ENCODE results near the gene PRR13. TPM values are rescaled to one million over a fixed set of nuclear protein-coding genes. Genes with fewer than 3 reads are reported as not detected.

PRR13 gene
- total and polyA plus RNA-seq, 2 of the 8 experiments (the other 6 are each of a cell fraction or from before 2014, with no cell fraction given) = 82.9 to 185 TPM

DNA sequence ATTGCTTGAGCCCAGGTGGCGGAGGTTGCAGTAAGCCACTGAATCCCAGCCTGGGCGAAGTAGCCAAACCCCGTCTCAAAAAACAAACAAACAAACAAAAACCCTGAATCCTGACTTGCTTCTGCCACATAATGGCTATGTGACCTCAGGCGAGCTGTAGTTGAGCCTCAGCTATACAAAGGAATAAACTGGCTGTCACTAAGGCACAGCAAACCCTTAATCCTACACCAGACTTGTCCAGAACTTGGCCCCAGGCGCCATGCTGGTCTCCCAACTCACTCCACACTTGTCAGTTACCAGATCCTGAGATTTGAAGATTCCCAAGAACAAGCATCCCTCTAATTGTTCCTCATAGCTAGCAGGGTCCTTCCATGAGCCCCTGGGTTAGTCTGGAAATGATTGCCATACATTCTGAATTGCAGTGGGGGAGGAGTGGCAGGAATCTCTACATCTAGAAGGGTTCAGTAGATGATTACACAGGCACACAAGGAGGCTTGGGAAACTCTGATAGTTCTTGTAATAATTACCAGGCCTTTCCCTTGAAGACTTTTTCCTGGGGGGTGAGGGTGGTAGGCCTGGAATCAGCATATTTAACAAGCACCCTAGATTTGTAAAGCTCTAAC, 47.8 kb downstream of the PRR13 start:
- ChIA-PET POLR2A (ENCODE audit: partially characterized antibody) (interaction anchor here (0.9 to 67.0 kb wide), 5 partner anchors 5 to 180 kb away, joined by 3 to 3397 read pairs (median 4); partner anchors contain the start of genes MAP3K12, NPFF, PCBP2 and PRR13), CTCF (ENCODE audit: partially characterized antibody) (interaction anchor here (0.6 to 6.7 kb wide), 8 partner anchors 13 to 76 kb away, joined by 3 to 51 read pairs (median 4); partner anchors contain the start of gene NPFF)
- 93% methylated on average over 5 of the region's 5 CpGs; no CpG with 5 or more reads in 1 of the 2 experiments for whole genome bisulfite sequencing, 2 experiments (ENCODE audit: extremely low coverage in 1 of 2, insufficient coverage in 1 of 2, insufficient read length in 1 of 2, insufficient replicate concordance in 2 of 2, low coverage in 1 of 2, low lambda C conversion rate in 2 of 2, missing lambda C conversion rate in 1 of 2)
- H2BK20ac ChIP-seq (ENCODE audit: low read length) = no peak overlapping the region
- H2AK5ac ChIP-seq (ENCODE audit: low read depth, low read length) = no peak overlapping the region
- H3K4ac ChIP-seq (replicated peaks; ENCODE audit: insufficient read length, low read depth, low read length) = no peak overlapping the region
- no peak overlapping the region for H4K5ac ChIP-seq (ENCODE audit: insufficient read length, low read depth, low read length)
- no peak overlapping the region for H4K8ac ChIP-seq (ENCODE audit: extremely low read depth, insufficient read depth, low read length)
- H3K36me3 ChIP-seq (ENCODE audit: control insufficient read depth in 2 of 4, insufficient read depth in 4 of 4, low read length in 3 of 4) = peaks cover 0 to 18% (median 6%) of the 10 kb centered on the region in 4 experiments; a peak in 5 of 8 replicates
- no peak overlapping the region for H4K91ac ChIP-seq (replicated peaks; ENCODE audit: insufficient read length, low read length)
- no peak overlapping the region for H2BK12ac ChIP-seq (ENCODE audit: low read depth, low read length)
- no peak overlapping the region for H2BK5ac ChIP-seq (ENCODE audit: low read depth, low read length)
- no peaks in the 10 kb centered on the region for H3K9me3 ChIP-seq (ENCODE audit: insufficient read depth in 2 of 2, low read depth in 1 of 2, low read length in 1 of 2)
- no peak overlapping the region for H3K14ac ChIP-seq (ENCODE audit: insufficient read length)
- H3K79me1 ChIP-seq (ENCODE audit: low read depth, low read length) = no peaks in the 10 kb centered on the region; the same call in 1 of the 2 replicates
- no peaks in the 10 kb centered on the region for H3K27me3 ChIP-seq (replicated peaks in 1 of 4; ENCODE audit: control insufficient read depth in 3 of 4, extremely low read depth in 1 of 4, insufficient read depth in 3 of 4, low read length in 3 of 4)
- H3K23me2 ChIP-seq (ENCODE audit: low read depth, low read length) = peaks cover 13% of the 10 kb centered on the region
- no peak overlapping the region for H3K23ac ChIP-seq (ENCODE audit: insufficient read length)
- no peak overlapping the region for H3K27ac ChIP-seq (ENCODE audit: low read depth, low read length)
- no peak overlapping the region for H2BK120ac ChIP-seq (replicated peaks; ENCODE audit: low read depth, low read length)
- no peak overlapping the region for H3K9ac ChIP-seq (replicated peaks in 1 of 4; ENCODE audit: extremely low read depth in 1 of 4, low read depth in 3 of 4, low read length in 3 of 4)
- H2AFZ ChIP-seq (ENCODE audit: low read length) = no peak overlapping the region
- no peaks in the 10 kb centered on the region for H3K79me2 ChIP-seq (ENCODE audit: control insufficient read depth in 1 of 2, insufficient read depth in 2 of 2, low read length in 2 of 2)
- peaks cover 5 to 23% of the 10 kb centered on the region in 2 experiments for H4K20me1 ChIP-seq (replicated peaks in 1 of 2; ENCODE audit: control insufficient read depth in 1 of 2, insufficient read depth in 2 of 2, low read length in 2 of 2)
- DNase-seq (ENCODE audit: low read depth in 1 of 2, low spot score in 2 of 2) = no peak
- H2BK15ac ChIP-seq (ENCODE audit: low read length) = no peak overlapping the region
- H3K18ac ChIP-seq (ENCODE audit: extremely low read depth, low read length) = no peak overlapping the region
- FAIRE-seq = no peak
- peaks cover 5 to 15% (median 7%) of the 10 kb centered on the region in 4 experiments for H3K4me1 ChIP-seq (replicated peaks in 1 of 4; ENCODE audit: control insufficient read depth in 3 of 4, insufficient read depth in 4 of 4, low read length in 3 of 4)
- H3K4me3 ChIP-seq (ENCODE audit: extremely low read depth in 1 of 4, insufficient read depth in 2 of 4, low read depth in 3 of 4, low read length in 4 of 4) = no peak overlapping the region
- H3K56ac ChIP-seq (replicated peaks; ENCODE audit: insufficient read length, low read depth, low read length) = no peak overlapping the region
- H3K4me2 ChIP-seq (ENCODE audit: insufficient read depth in 1 of 2, low read depth in 2 of 2, low read length in 2 of 2) = no peak overlapping the region
- TF ChIP-seq CEBPB (IDR thresholded peaks at IDR 0.05; ENCODE audit: low read depth, low read length) (no peak), FOSL1 (IDR thresholded peaks at IDR 0.05; ENCODE audit: insufficient read depth, low read depth, low read length) (no peak), HDAC6 (IDR thresholded peaks at IDR 0.05; ENCODE audit: low read depth, low read length) (no peak), BACH1 (IDR thresholded peaks at IDR 0.05; ENCODE audit: low read length) (no peak), TAF1 (IDR thresholded peaks at IDR 0.05; ENCODE audit: low read depth, low read length) (no peak), SP4 (IDR thresholded peaks at IDR 0.05; ENCODE audit: low read length) (no peak), SRF (IDR thresholded peaks at IDR 0.05; ENCODE audit: low read depth, low read length) (no peak), GABPA (IDR thresholded peaks at IDR 0.05; ENCODE audit: borderline replicate concordance, insufficient read depth, low read length) (no peak), RFX5 (IDR thresholded peaks at IDR 0.05; ENCODE audit: borderline replicate concordance, low read depth, low read length) (no peak), POLR2A (IDR thresholded peaks at IDR 0.05; ENCODE audit: control extremely low read depth in 1 of 2, low read depth in 2 of 2, low read length in 2 of 2) (no peak), KDM1A (IDR thresholded peaks at IDR 0.05; ENCODE audit: borderline replicate concordance, low read length) (no peak), SIN3A (conservative IDR thresholded peaks at IDR 0.05 in 1 of 2, IDR thresholded peaks at IDR 0.05 in 1 of 2; ENCODE audit: low read depth in 1 of 2, low read length in 2 of 2) (no peak), TEAD4 (IDR thresholded peaks at IDR 0.05; ENCODE audit: low read depth, low read length) (no peak)
- TF ChIP-seq, protein P1, sequence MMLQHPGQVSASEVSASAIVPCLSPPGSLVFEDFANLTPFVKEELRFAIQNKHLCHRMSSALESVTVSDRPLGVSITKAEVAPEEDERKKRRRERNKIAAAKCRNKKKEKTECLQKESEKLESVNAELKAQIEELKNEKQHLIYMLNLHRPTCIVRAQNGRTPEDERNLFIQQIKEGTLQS (IDR thresholded peaks at IDR 0.05; ENCODE audit: insufficient read depth, low read depth, low read length) = no peak
